Progenitor cell of endocrine pancreas (in vitro differentiated cells): ENCODE data around the gene CCDC188. TPM values are rescaled to one million over a fixed set of nuclear protein-coding genes. Genes with fewer than 3 reads are reported as not detected.

Source experiments
- DNase-seq: peaks from one replicate; pipeline ENCODE4 v3.0.0; 2021; ENCODE audit warnings: low spot score; ENCODE audit not compliant: unreplicated experiment
- H3K27ac Mint-ChIP-seq: 2 replicates; pipeline ENCODE4 v1.8.0; 2021; ENCODE audit warnings: mild to moderate bottlenecking, moderate library complexity, mixed read lengths
- H3K27me3 Mint-ChIP-seq: 2 replicates; pipeline ENCODE4 v1.8.0; 2021; ENCODE audit warnings: mixed read lengths
- H3K36me3 Mint-ChIP-seq: 2 replicates; pipeline ENCODE4 v1.8.0; 2022; ENCODE audit warnings: mixed read lengths; ENCODE audit not compliant: insufficient read depth
- H3K4me1 Mint-ChIP-seq: 2 replicates; pipeline ENCODE4 v1.8.0; 2021; ENCODE audit warnings: low read depth, mixed read lengths
- H3K4me3 Mint-ChIP-seq: 2 replicates; pipeline ENCODE4 v1.8.0; 2021; ENCODE audit warnings: low read depth, mild to moderate bottlenecking, moderate library complexity, mixed read lengths
- H3K9me3 Mint-ChIP-seq: 2 replicates; pipeline ENCODE4 v1.8.0; 2021; ENCODE audit warnings: low read depth, mixed read lengths
- total RNA-seq: library from RNA; stranded (reverse); gene quantifications from 2 replicates; pipeline ENCODE4 v1.2.1, GENCODE V29; 2021
- TF ChIP-seq, protein P1 (sequence below): fragments of 200-600 bp; sonication (generic); IDR thresholded peaks from one replicate; pipeline ENCODE4 v1.5.0; 2021; ENCODE audit warnings: antibody characterized with exemption, mild to moderate bottlenecking; ENCODE audit not compliant: unreplicated experiment

CCDC188 gene
- total RNA-seq, 1 donor from 2014 or later = 3.3 TPM

DNA sequence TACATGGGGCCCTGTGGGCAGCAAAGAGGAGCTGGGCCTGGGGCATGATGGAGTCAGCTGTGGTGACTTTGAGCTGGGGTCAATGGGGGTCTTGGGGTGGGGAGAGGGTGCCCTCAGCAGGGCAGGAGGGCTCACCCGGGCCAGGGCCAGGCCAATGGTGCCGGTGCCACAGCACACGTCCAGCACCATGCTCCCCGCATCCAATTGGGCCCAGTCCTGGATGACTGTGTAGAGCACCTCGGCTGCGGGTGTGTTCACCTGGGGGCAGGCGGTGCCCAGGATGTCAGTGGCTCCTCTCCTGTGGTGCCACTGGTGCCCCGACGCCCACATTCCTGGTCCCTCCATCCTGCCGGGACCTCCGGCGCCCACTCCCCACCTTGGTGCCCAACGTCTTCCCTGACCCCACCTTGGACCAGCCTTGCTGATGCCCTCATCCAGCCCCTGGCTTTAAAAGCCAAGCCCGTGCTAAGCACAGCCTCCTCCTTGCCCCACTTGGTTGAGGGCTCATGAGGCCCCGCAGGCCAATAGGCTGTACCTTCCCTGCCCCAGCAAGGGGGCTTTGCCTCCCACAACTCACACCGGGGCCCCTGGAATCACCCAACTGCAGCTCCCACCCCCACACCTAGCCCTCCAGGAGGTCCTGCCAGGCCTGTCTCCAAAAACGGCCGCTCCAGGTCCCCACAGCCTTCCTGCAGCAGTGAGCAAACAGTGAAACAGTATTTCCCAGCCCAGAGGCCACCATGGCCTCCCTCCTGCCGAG, 37.1 kb downstream of the CCDC188 start:
- Mint-ChIP-seq H3K9me3 (no peaks in the 10 kb centered on the region), H3K27me3 (no peaks in the 10 kb centered on the region), H3K27ac (peak overlapping the region; percentile 84), H3K36me3 (peaks cover 3% of the 10 kb centered on the region), H3K4me3 (no peak overlapping the region), H3K4me1 (peaks cover 8% of the 10 kb centered on the region)
- TF ChIP-seq, protein P1, sequence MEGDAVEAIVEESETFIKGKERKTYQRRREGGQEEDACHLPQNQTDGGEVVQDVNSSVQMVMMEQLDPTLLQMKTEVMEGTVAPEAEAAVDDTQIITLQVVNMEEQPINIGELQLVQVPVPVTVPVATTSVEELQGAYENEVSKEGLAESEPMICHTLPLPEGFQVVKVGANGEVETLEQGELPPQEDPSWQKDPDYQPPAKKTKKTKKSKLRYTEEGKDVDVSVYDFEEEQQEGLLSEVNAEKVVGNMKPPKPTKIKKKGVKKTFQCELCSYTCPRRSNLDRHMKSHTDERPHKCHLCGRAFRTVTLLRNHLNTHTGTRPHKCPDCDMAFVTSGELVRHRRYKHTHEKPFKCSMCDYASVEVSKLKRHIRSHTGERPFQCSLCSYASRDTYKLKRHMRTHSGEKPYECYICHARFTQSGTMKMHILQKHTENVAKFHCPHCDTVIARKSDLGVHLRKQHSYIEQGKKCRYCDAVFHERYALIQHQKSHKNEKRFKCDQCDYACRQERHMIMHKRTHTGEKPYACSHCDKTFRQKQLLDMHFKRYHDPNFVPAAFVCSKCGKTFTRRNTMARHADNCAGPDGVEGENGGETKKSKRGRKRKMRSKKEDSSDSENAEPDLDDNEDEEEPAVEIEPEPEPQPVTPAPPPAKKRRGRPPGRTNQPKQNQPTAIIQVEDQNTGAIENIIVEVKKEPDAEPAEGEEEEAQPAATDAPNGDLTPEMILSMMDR = no peak
- DNase-seq = no peak

DNA sequence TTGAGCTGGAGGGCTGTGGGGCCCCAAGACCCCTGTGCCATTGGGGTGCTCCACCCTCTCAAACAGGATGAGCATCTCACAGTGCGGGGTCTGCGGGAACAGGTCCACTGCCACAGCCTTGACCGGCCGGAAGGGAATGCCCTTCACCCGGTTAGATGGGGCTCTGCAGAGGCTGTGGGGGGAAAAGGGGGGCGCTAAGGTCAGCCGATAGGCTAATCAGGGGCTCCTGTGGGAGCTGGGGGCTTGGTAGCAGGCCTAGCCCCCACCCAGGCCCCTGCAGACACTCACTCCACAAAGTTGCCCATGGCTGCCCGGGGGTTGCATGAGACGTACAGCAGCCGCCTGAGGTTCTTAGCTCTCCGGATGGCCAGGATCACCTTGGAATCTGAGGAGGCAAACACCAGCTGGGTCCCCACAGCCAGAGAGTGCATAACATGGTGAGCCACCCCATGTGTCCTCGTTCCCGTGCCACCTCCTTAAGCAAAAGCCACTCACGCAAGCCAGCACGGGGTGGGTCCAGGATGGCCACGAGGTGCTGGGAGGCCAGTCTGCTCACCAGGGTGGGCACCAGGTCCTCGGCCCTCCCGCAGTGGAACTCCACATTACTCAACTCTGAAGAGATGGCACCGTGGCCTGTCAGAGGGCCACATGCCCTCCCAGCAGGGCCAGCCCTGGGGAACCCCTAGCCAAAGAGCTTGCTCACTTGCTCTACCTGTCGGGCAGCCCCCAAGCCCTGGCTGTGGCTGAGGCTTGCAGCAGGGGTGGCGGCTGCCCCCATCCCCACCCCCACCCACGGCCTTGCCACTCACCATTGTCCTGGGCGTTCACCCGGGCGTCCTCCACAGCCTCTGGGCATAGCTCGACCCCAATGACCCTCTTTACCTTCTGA, 38.0 kb downstream of the CCDC188 start:
- Mint-ChIP-seq H3K4me1 (peaks cover 2% of the 10 kb centered on the region), H3K4me3 (no peak overlapping the region), H3K36me3 (peaks cover 5% of the 10 kb centered on the region), H3K9me3 (no peaks in the 10 kb centered on the region), H3K27me3 (no peaks in the 10 kb centered on the region), H3K27ac (no peak overlapping the region)
- TF ChIP-seq, protein P1 = no peak
- no peak for DNase-seq

DNA sequence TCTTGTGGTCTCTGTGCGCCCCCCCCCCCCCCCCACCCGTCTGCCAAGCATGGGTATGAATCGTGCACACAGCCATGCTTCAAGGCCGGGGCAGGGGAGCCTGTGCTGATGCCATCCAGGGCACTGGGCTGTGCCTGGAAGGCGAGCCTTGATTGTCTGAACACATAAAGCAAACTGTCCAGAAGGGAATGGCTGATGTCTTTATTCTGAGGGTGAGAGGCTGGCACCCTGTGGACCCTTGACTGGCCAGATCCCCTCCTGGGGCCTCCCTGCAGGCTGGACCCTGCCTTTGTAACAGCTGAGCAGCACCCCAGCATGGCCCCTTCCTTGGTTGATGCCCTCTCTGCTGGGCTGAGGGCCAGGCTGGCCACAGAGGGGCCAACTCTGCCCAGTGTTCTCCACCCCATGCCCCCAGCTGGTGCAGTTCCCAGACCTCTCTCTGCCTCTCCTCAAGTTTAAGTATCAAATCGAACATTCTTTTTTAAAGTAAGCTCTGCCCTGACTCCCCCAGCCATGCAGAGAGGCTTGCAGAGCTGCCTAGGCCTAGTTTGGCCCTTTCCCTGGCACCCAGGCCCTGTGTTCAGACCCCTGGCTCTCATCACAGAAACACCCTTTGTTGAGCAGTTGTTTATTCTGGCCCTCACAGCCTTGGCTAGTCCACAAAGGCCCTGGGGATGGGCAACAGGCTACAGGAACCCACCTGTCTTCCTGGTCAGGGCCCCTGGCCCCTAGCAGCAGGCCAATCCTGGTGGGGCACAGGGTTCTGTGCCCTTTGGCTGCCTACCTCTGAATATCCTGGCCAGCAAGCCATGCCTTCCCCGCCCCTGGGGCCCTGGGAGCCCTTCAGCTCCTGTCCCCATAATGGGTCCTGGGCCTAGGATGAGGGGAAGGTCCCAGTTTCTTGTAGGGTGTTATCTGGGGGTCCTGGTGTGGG, 38.9 kb downstream of the CCDC188 start:
- Mint-ChIP-seq H3K36me3 (peaks cover 9% of the 10 kb centered on the region), H3K27me3 (no peaks in the 10 kb centered on the region), H3K27ac (peak overlapping the region; percentile 84), H3K4me3 (no peak overlapping the region), H3K9me3 (no peaks in the 10 kb centered on the region), H3K4me1 (peaks cover 2% of the 10 kb centered on the region)
- TF ChIP-seq, protein P1 = no peak
- no peak for DNase-seq

DNA sequence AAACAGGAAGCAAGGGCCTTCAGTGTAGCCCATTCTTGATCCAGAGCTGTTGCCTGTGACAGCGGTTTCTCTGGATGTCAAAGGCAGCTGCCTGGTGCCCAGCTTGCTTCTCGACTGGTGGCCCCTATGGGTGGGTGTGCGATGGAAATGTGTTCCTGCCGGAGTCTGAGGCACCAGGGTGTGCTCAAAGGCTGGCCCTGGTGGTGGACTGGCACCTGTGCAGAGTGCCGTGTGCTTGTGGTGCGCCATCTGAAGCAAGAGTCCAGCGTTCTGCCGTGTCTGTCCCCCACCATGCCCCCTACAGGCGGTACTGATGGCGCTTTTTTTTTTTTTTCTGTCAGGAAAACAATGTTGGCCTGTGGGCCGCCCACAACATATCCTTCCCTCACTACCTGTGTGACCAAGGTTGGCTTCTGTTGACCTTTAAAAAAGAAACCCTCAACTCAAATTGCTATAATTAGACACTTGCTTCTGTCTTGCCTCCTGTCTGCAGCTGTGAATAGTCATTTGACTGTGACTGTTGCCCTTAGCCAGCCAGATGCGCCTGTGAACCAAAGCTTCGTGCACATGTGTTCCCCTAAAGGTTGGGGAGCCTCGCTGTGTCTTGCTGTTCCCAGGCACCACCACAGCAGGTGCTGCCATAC, 39.7 kb downstream of the CCDC188 start:
- H3K9me3 Mint-ChIP-seq = no peaks in the 10 kb centered on the region
- H3K27ac Mint-ChIP-seq = no peak overlapping the region
- H3K36me3 Mint-ChIP-seq = peaks cover 9% of the 10 kb centered on the region
- peaks cover 2% of the 10 kb centered on the region for H3K4me1 Mint-ChIP-seq
- H3K4me3 Mint-ChIP-seq = no peak overlapping the region
- DNase-seq = no peak
- TF ChIP-seq, protein P1 = peak; percentile 52
- no peaks in the 10 kb centered on the region for H3K27me3 Mint-ChIP-seq
